ENCODE results near the gene HSD3B7. TPM values are rescaled to one million over a fixed set of nuclear protein-coding genes. Genes with fewer than 3 reads are reported as not detected.

HSD3B7 gene
- total RNA-seq, 1 donor from 2014 or later, result 14.5 TPM

DNA sequence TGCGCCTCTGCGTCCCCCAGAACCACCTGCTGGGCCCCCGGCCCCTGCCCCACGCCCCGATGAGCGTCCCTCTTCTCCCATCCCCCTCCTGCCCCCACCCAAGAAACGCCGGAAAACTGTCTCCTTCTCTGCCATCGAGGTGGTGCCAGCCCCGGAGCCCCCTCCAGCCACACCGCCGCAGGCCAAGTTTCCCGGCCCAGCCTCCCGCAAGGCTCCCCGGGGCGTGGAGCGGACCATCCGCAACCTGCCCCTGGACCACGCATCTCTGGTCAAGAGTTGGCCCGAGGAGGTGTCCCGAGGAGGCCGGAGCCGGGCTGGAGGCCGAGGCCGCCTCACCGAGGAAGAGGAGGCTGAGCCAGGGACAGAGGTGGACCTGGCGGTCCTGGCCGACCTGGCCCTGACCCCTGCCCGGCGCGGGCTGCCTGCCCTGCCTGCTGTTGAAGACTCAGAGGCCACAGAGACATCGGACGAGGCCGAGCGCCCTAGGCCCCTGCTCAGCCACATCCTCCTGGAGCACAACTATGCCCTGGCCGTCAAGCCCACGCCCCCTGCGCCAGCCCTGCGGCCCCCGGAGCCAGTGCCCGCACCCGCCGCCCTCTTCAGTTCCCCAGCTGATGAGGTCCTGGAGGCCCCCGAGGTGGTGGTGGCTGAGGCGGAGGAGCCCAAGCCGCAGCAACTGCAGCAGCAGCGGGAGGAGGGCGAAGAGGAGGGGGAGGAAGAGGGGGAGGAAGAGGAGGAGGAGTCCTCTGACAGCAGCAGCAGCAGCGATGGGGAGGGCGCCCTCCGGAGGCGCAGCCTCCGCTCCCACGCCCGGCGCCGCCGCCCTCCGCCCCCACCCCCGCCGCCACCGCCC is 5.6 kb upstream of the HSD3B7 start:
- H3K4me1 ChIP-seq, result no peaks in the 10 kb centered on the region
- intact Hi-C loops (cut with DNase I), result loop anchor here (5.0 to 10.0 kb wide), 2 partner anchors 95 to 888 kb away; partner anchors contain the start of genes ZNF646 and ZNF668
- H3K4me3 ChIP-seq, result no peak overlapping the region
- H3K27me3 ChIP-seq, result no peaks in the 10 kb centered on the region
- no peaks in the 10 kb centered on the region for H3K9me3 ChIP-seq
- TF ChIP-seq POLR2AphosphoS5 (IDR thresholded peaks at IDR 0.05; ENCODE audit: insufficient read depth in 1 of 2, low read depth in 1 of 2), result no peak
- no peak for DNase-seq (ENCODE audit: extremely low spot score in 2 of 2)
- H3K36me3 ChIP-seq, result peaks cover 0 to 73% of the 10 kb centered on the region in 2 donors
- H3K27ac ChIP-seq, result no peak overlapping the region

DNA sequence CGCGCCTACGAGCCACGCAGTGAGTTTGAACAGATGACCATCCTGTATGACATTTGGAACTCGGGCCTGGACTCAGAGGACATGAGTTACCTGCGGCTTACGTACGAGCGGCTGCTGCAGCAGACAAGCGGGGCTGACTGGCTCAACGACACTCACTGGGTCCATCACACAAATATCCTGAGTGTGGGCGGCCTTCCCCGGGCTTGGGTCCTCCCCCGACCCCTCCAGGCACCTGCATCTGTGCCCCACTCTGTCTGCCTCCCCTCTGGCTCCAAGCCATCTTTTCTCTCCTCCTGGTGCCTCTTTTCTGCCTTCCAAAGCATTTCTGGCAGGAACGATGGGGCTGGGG is 5.0 kb upstream of the HSD3B7 start:
- no peak for TF ChIP-seq POLR2A (IDR thresholded peaks at IDR 0.05)
- TF ChIP-seq, protein P1, sequence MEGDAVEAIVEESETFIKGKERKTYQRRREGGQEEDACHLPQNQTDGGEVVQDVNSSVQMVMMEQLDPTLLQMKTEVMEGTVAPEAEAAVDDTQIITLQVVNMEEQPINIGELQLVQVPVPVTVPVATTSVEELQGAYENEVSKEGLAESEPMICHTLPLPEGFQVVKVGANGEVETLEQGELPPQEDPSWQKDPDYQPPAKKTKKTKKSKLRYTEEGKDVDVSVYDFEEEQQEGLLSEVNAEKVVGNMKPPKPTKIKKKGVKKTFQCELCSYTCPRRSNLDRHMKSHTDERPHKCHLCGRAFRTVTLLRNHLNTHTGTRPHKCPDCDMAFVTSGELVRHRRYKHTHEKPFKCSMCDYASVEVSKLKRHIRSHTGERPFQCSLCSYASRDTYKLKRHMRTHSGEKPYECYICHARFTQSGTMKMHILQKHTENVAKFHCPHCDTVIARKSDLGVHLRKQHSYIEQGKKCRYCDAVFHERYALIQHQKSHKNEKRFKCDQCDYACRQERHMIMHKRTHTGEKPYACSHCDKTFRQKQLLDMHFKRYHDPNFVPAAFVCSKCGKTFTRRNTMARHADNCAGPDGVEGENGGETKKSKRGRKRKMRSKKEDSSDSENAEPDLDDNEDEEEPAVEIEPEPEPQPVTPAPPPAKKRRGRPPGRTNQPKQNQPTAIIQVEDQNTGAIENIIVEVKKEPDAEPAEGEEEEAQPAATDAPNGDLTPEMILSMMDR (IDR thresholded peaks at IDR 0.05), result no peak
- no peak for TF ChIP-seq POLR2AphosphoS5 (IDR thresholded peaks at IDR 0.05; ENCODE audit: insufficient read depth in 1 of 2, low read depth in 1 of 2)
- Histone ChIP-seq H3K27me3 (no peaks in the 10 kb centered on the region), H3K4me1 (peaks cover under 1% of the 10 kb centered on the region), H3K27ac (no peak overlapping the region), H3K9me3 (no peaks in the 10 kb centered on the region), H3K4me3 (no peak overlapping the region), H3K36me3 (peaks cover 0 to 68% of the 10 kb centered on the region in 2 donors)
- intact Hi-C loops (cut with DNase I), result loop anchor here (5.0 to 10.0 kb wide), 2 partner anchors 95 to 887 kb away; partner anchors contain the start of genes ZNF646 and ZNF668
- DNase-seq (ENCODE audit: extremely low spot score in 2 of 2), result no peak

DNA sequence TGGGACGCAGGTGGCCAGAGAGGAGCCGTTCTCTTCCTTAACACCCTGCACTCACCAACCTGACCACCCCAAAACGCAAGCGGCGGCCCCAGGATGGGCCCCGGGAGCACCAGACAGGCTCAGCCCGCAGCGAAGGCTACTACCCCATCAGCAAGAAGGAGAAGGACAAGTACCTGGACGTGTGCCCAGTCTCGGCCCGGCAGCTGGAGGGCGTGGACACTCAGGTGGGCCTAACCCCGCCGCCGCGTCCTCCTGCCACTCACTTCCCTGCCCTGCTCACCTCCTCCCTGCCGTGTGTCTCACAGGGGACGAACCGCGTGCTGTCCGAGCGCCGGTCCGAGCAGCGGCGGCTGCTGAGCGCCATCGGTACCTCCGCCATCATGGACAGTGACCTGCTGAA is 4.6 kb upstream of the HSD3B7 start:
- no peak overlapping the region for H3K27ac ChIP-seq
- H3K27me3 ChIP-seq, result no peaks in the 10 kb centered on the region
- intact Hi-C loops (cut with DNase I), result loop anchor here (5.0 to 10.0 kb wide), 2 partner anchors 94 to 887 kb away; partner anchors contain the start of genes ZNF646 and ZNF668
- peaks cover 0 to 66% of the 10 kb centered on the region in 2 donors for H3K36me3 ChIP-seq
- TF ChIP-seq POLR2AphosphoS5 (IDR thresholded peaks at IDR 0.05; ENCODE audit: insufficient read depth in 1 of 2, low read depth in 1 of 2), result no peak
- TF ChIP-seq POLR2A (IDR thresholded peaks at IDR 0.05), result no peak
- TF ChIP-seq, protein P1 (IDR thresholded peaks at IDR 0.05), result no peak
- no peak for DNase-seq (ENCODE audit: extremely low spot score in 2 of 2)
- H3K4me3 ChIP-seq, result no peak overlapping the region
- peaks cover 5% of the 10 kb centered on the region for H3K4me1 ChIP-seq
- H3K9me3 ChIP-seq, result no peaks in the 10 kb centered on the region

DNA sequence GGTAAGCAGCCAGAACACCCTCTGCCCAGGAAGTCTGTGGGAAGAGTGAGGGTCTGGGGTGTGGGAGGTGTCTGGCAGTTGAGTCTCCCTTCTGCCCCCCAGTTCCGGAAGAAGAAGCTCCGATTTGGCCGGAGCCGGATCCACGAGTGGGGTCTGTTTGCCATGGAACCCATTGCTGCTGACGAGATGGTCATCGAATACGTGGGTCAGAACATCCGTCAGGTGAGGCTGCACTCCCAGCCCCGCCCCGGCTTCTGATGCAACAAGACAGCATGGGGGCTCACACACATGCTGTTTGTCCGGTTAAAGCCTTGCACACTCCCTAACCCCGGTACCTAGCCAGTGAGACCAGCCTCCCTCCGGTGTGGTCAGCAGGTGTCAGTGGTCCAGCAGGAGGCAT is 4.0 kb upstream of the HSD3B7 start:
- Histone ChIP-seq H3K4me1 (peaks cover 10% of the 10 kb centered on the region), H3K36me3 (peaks cover 0 to 60% of the 10 kb centered on the region in 2 donors), H3K27ac (no peak overlapping the region), H3K27me3 (no peaks in the 10 kb centered on the region), H3K9me3 (no peaks in the 10 kb centered on the region), H3K4me3 (no peak overlapping the region)
- TF ChIP-seq, protein P1 (IDR thresholded peaks at IDR 0.05), result no peak
- TF ChIP-seq POLR2AphosphoS5 (IDR thresholded peaks at IDR 0.05; ENCODE audit: insufficient read depth in 1 of 2, low read depth in 1 of 2) (no peak), POLR2A (IDR thresholded peaks at IDR 0.05) (no peak)
- DNase-seq (ENCODE audit: extremely low spot score in 2 of 2), result no peak
- intact Hi-C loops (cut with DNase I), result loop anchor here (5.0 to 10.0 kb wide), 2 partner anchors 94 to 886 kb away; partner anchors contain the start of genes ZNF646 and ZNF668

DNA sequence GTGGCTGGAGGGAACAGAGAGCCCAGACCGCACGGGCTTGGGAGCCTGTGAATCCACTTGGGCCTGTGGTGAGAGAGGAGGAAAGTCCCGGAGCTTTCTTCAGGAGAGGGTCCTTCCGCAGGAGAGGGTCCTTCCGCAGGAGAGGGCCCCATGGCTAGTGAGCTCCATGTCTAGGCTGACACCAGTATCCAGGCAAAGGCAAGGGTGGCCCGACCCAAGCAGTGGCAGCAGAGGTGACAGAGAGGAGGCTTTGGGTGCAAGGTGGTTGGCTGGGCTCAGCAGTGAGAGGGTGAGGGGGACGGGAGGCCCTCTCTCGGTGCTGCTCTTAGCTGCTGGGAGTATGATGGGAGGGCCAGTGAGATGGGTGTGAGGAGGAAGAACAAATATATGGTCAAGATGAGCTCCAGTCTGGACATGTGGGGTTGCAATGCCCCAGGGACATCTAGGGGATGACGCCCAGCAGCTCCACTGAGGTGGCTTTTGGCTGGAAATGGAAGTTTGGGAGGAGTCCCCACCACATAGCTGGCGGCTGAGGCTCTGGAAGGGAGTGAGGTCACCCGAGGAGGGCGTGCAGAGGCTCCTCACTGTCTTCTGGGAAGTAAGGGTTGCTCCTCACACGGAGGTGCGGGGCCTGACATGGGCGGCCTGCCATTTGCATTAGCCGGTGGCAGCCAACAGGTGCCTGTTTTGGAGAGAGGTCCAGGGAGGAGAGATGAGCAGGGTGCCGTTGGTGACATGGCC is 2.3 kb upstream of the HSD3B7 start:
- intact Hi-C loops (cut with DNase I), result loop anchor here (5.0 to 10.0 kb wide), 2 partner anchors 92 to 885 kb away; partner anchors contain the start of genes ZNF646 and ZNF668
- DNase-seq (ENCODE audit: extremely low spot score in 2 of 2), result peak in 1 of 2 donors; percentile 85
- H3K36me3 ChIP-seq, result peaks cover 0 to 46% of the 10 kb centered on the region in 2 donors

More for the DNA sequence above, 2.3 kb upstream of the HSD3B7 start:
- TF ChIP-seq POLR2AphosphoS5 (IDR thresholded peaks at IDR 0.05; ENCODE audit: insufficient read depth in 1 of 2, low read depth in 1 of 2) (no peak), POLR2A (IDR thresholded peaks at IDR 0.05) (no peak)
- TF ChIP-seq, protein P1 (IDR thresholded peaks at IDR 0.05), result no peak
- H3K4me1 ChIP-seq, result peaks cover 13% of the 10 kb centered on the region
- H3K27ac ChIP-seq, result no peak overlapping the region
- H3K27me3 ChIP-seq, result no peaks in the 10 kb centered on the region
- H3K9me3 ChIP-seq, result no peaks in the 10 kb centered on the region
- H3K4me3 ChIP-seq, result no peak overlapping the region
